Lower leg skin (tissue), 4 donors: Measurements from ENCODE around the gene ANO6. TPM values are rescaled to one million over a fixed set of nuclear protein-coding genes. Genes with fewer than 3 reads are reported as not detected.
A peak's percentile ranks its signal among the peaks of the same experiment; 100 is the strongest.

Experiments
- DNase-seq, 2 donors: peaks; one replicate each; pipeline ENCODE4 v3.0.0-alpha.2; 2019; ENCODE audit warnings: low spot score in 2 of 2
- H3K4me3 ChIP-seq: fragments of 200-600 bp; sonication (generic); 2 replicates; pipeline ENCODE4 v1.5.1; 2017; ENCODE audit warnings: mild to moderate bottlenecking, low read depth; ENCODE audit not compliant: poor library complexity, severe bottlenecking
- CTCF ChIP-seq, 3 donors: fragments of 450-650 bp; IDR thresholded peaks; one replicate each; pipeline ENCODE4 v1.5.1; 2016; ENCODE audit warnings: antibody characterized with exemption in 3 of 3, mild to moderate bottlenecking in 3 of 3, moderate library complexity in 2 of 3
- POLR2A ChIP-seq, 2 donors: fragments of 450-650 bp; IDR thresholded peaks; one replicate each; pipeline ENCODE4 v1.6.1; 2016 to 2017; ENCODE audit warnings: antibody characterized with exemption in 2 of 2, mild to moderate bottlenecking in 1 of 2, moderate library complexity in 1 of 2
- WGBS, 2 donors: methylation state at CpG; one replicate each; pipeline ENCODE4 v1.1.5; 2018; 5-methylcytosine and 5-hydroxymethylcytosine counted together
- intact Hi-C: fragments of 100-400 bp; cut with DNase I; formaldehyde crosslinking; loops from one replicate; pipeline ENCODE4 v1.15.0; 2023; ENCODE audit warnings: low total_unique reads
- total RNA-seq, 4 donors: library from RNA; depleted of rRNA; stranded (reverse); fragments of >200 nt; gene quantifications; one replicate each; pipeline ENCODE4 v1.1.0, GENCODE V29; 2016

ANO6 gene
- total RNA-seq, 4 donors from 2014 or later = 36.3 to 41.1 (median 38.9) TPM

GRCh38 chr12:45227316-45228067 is 11.6 kb downstream of the ANO6 start:
- no peak for DNase-seq
- intact Hi-C loops = no loop called here
- no peak for TF ChIP-seq POLR2A (IDR thresholded peaks at IDR 0.05)
- no peak for TF ChIP-seq CTCF (IDR thresholded peaks at IDR 0.05)
- H3K4me3 ChIP-seq = no peak overlapping the region
- 86 to 89% methylated on average over 3 of the region's 3 CpGs for WGBS, 2 donors

DNA sequence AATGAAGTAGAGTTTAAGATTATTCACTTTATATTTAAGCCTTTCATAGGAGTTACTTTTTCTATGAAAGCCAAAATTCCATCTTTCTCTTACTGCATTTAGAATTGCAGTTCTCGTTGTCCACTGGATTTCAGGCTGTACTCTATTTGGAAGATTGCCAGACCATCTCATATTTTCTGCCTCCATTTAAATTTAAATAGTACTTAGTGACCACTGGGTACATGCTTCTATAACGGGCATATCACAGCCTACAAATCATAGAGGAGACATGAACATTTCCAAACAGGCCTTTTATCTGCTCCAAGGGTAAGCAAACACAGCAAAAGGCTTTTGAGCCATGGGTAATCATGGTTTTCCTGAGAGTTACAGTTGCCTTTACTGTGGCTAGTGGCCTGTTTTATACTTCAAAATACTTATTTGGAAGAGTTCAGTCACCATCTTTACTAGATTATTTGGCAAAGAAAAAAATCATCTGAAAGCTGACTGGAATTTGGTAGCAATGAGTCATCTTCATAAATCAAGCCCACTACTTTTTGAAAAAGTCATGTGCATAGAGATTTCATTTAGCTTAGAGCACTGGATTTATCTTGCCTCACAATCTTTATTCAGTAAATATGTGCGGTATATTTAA is 15.7 kb downstream of the ANO6 start:
- no peak overlapping the region for H3K4me3 ChIP-seq
- TF ChIP-seq POLR2A (IDR thresholded peaks at IDR 0.05) (no peak), CTCF (IDR thresholded peaks at IDR 0.05) (no peak)
- WGBS, 2 donors = 31 to 44% methylated on average over 3 of the region's 3 CpGs
- DNase-seq = no peak
- intact Hi-C loops = no loop called here

DNA sequence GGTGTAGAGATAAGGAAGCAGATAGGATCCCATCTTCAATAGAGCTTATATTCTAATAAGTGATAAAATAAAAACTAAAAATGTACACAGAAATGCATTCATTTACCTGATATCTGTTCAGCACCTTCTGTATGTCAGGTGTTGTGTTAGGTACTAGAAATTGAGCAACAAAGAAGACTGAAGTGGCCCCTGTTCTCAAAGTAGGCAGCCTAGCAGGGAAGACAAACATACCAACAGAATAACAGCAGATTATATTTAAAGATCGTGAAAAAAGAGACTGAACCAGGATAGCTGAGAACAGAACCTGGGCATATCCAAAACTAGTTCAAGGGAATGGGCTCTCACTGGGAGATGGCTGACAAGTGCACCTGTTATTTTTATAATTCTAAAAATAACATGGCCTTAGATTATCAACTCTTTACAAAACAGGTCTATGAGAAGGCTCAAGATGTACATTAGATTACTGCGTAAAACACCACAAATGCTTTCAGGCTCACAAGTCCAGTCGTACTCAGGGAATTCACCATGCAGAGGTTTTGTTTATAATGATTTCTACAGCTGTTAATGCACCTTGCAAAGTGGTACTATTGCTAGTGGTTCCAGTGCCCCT is 16.4 kb downstream of the ANO6 start:
- 84 to 85% methylated on average over 3 of the region's 3 CpGs for WGBS, 2 donors

GRCh38 chr12:45232756-45233372 is 17.0 kb downstream of the ANO6 start:
- peak in 1 of 2 donors; percentile 60 for DNase-seq
- no peak for TF ChIP-seq CTCF (IDR thresholded peaks at IDR 0.05)
- TF ChIP-seq POLR2A (IDR thresholded peaks at IDR 0.05) = no peak

More for the DNA sequence above, 16.4 kb downstream of the ANO6 start:
- H3K4me3 ChIP-seq = no peak overlapping the region
- DNase-seq = no peak
- intact Hi-C loops = no loop called here
- no peak for TF ChIP-seq POLR2A (IDR thresholded peaks at IDR 0.05)
- no peak for TF ChIP-seq CTCF (IDR thresholded peaks at IDR 0.05)

DNA sequence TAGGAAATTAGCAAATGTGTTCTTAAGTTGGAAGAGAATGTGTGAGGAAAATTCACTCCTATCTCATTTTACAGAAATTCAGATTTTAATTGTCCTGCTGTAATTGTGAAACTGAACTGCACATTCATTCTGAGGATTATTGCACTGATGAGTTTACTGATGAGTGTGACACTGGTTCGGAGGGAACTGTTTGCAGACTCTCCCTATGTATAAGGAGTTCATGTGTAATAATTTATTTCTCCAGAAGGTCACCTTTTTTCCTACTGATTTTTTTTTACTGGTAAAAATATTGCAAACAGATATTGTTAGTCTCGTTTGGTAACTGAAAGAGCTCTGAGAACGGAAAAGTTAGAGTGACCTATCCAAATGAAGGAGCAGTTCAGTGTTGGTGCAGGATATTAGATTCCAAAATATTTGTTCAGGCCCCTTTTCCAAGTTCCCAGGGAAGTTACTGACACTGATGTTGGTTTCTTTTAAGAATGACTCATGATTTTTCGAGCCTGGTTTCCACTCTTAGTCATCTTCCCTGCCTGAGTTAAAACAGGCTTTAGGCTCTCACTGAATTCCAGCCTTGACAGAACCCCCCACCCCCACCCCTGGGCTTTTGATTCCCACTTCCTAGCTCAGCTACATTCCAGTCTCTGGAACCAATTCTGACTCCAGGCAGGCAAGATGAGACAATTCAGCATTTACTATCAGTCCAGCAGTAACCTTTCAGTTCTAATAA is 18.4 kb downstream of the ANO6 start:
- H3K4me3 ChIP-seq = no peak overlapping the region
- 9 to 17% methylated on average over 4 of the region's 4 CpGs for WGBS, 2 donors
- intact Hi-C loops = no loop called here
- DNase-seq = peak in 1 of 2 donors; percentile 46
- no peak for TF ChIP-seq CTCF (IDR thresholded peaks at IDR 0.05)
- no peak for TF ChIP-seq POLR2A (IDR thresholded peaks at IDR 0.05)

More at GRCh38 chr12:45232756-45233372, 17.0 kb downstream of the ANO6 start:
- intact Hi-C loops = no loop called here
- 35% methylated on average over 6 of the region's 6 CpGs for WGBS, 2 donors
- H3K4me3 ChIP-seq = no peak overlapping the region
